Gastrocnemius medialis (tissue), 4 donors: ENCODE measurements around the gene ZBTB18. TPM values are rescaled to one million over a fixed set of nuclear protein-coding genes. Genes with fewer than 3 reads are reported as not detected.

ENCODE experiments used
- ATAC-seq, 2 donors: fragments of 150-250 bp; one replicate each; pipeline ENCODE4 v1.9.1; 2016
- DNase-seq, 2 donors: peaks; one replicate each; pipeline ENCODE4 v3.0.0-alpha.2; 2019
- H3K27ac ChIP-seq, 4 donors: fragments of 200-600 bp; sonication (generic); 1 replicate in 1 of 4; 2 replicates in 3 of 4; pipeline ENCODE4 v1.5.1; 2016 to 2018; ENCODE audit warnings: mild to moderate bottlenecking in 2 of 4, moderate library complexity in 1 of 4
- H3K27me3 ChIP-seq, 3 donors: fragments of 200-600 bp; sonication (generic) in 2 of 3; 1 replicate in 1 of 3; 2 replicates in 2 of 3; pipeline versions ENCODE4 v1.5.1 to v1.6.0; 2016 to 2019; ENCODE audit warnings: mild to moderate bottlenecking in 1 of 3, moderate library complexity in 1 of 3
- H3K36me3 ChIP-seq, 2 donors: fragments of 200-600 bp; sonication (generic) in 1 of 2; one replicate each; pipeline ENCODE4 v1.5.1; 2017 to 2018
- H3K4me1 ChIP-seq, 2 donors: fragments of 200-600 bp; sonication (generic) in 1 of 2; one replicate each; pipeline ENCODE4 v1.5.1; 2016 to 2017; ENCODE audit warnings: mild to moderate bottlenecking in 2 of 2
- H3K4me3 ChIP-seq, 4 donors: fragments of 200-600 bp; sonication (generic) in 3 of 4; 1 replicate in 1 of 4; 2 replicates in 3 of 4; pipeline ENCODE4 v1.5.1; 2016 to 2019; ENCODE audit warnings: mild to moderate bottlenecking in 2 of 4
- H3K9me3 ChIP-seq, 3 donors: fragments of 200-600 bp; sonication (generic) in 2 of 3; 1 replicate in 1 of 3; 2 replicates in 2 of 3; pipeline ENCODE4 v1.5.1; 2016 to 2019
- CTCF ChIP-seq, 5 experiments: fragments of 450-650 bp in 3 of 5; fragments of 200-600 bp in 2 of 5; sonication (generic) in 2 of 5; IDR thresholded peaks in 4 of 5; conservative IDR thresholded peaks in 1 of 5; 1 replicate in 4 of 5; 2 replicates in 1 of 5; pipeline ENCODE4 v1.5.1; 2016 to 2019; ENCODE audit warnings: antibody characterized with exemption in 5 of 5, mild to moderate bottlenecking in 3 of 5, moderate library complexity in 3 of 5
- POLR2A ChIP-seq, 2 donors: fragments of 450-650 bp; IDR thresholded peaks; one replicate each; pipeline ENCODE4 v1.6.1; 2017; ENCODE audit warnings: antibody characterized with exemption in 2 of 2, mild to moderate bottlenecking in 2 of 2, moderate library complexity in 2 of 2
- in situ Hi-C, 4 donors: fragments of 200-750 bp; cut with MboI; loops; one replicate each; pipeline versions ENCODE4 v1.15.0 to v1.8.0; 2017; ENCODE audit warnings: low sequenced_read_pairs in 4 of 4
- intact Hi-C: fragments of 100-400 bp; cut with DNase I; formaldehyde crosslinking; loops from one replicate; pipeline ENCODE4 v1.15.1; 2023; ENCODE audit warnings: low total_unique reads
- total RNA-seq, 4 donors: library from RNA; depleted of rRNA; stranded (reverse); fragments of >200 nt; gene quantifications; one replicate each; pipeline versions ENCODE4 v1.1.0 to v1.2.3, GENCODE V29; 2016

ZBTB18 gene
- total RNA-seq, 4 donors from 2014 or later, result 48.2 to 60.7 (median 55.5) TPM

GRCh38 chr1:244064621-244065020 lies 13.5 kb downstream of the ZBTB18 start:
- ATAC-seq (no peak), DNase-seq (no peak)
- intact Hi-C loops, result no loop called here
- TF ChIP-seq CTCF (IDR thresholded peaks at IDR 0.05 in 4 of 5, conservative IDR thresholded peaks at IDR 0.05 in 1 of 5) (no peak), POLR2A (IDR thresholded peaks at IDR 0.05) (no peak)
- H3K4me3 ChIP-seq, result no peak overlapping the region
- H3K9me3 ChIP-seq, result no peaks in the 10 kb centered on the region
- no peaks in the 10 kb centered on the region for H3K4me1 ChIP-seq
- H3K36me3 ChIP-seq, result no peaks in the 10 kb centered on the region
- H3K27me3 ChIP-seq, result no peaks in the 10 kb centered on the region
- no peak overlapping the region for H3K27ac ChIP-seq
- in situ Hi-C loops, result loop anchor here in 1 of 4 donors (25.0 kb wide), 1 partner anchor 173 kb away; no protein-coding TSS in a partner anchor

- Histone ChIP-seq H3K27me3 (no peaks in the 10 kb centered on the region), H3K4me3 (no peak overlapping the region), H3K27ac (no peak overlapping the region), H3K9me3 (no peaks in the 10 kb centered on the region), H3K36me3 (no peaks in the 10 kb centered on the region), H3K4me1 (no peaks in the 10 kb centered on the region)
- ATAC-seq (no peak), DNase-seq (no peak)
- in situ Hi-C loops (loop anchor here in 1 of 4 donors (25.0 kb wide), 1 partner anchor 172 kb away; no protein-coding TSS in a partner anchor), intact Hi-C loops (no loop called here)
- no peak for TF ChIP-seq CTCF (IDR thresholded peaks at IDR 0.05 in 4 of 5, conservative IDR thresholded peaks at IDR 0.05 in 1 of 5)
- TF ChIP-seq POLR2A (IDR thresholded peaks at IDR 0.05), result no peak
These were observed 14.1 kb downstream of the ZBTB18 start for GRCh38 chr1:244065063-244065793.

- Histone ChIP-seq H3K27ac (no peak overlapping the region), H3K9me3 (no peaks in the 10 kb centered on the region), H3K36me3 (no peaks in the 10 kb centered on the region), H3K4me1 (no peaks in the 10 kb centered on the region), H3K4me3 (no peak overlapping the region), H3K27me3 (no peaks in the 10 kb centered on the region)
- ATAC-seq (no peak), DNase-seq (no peak)
- TF ChIP-seq POLR2A (IDR thresholded peaks at IDR 0.05) (no peak), CTCF (IDR thresholded peaks at IDR 0.05 in 4 of 5, conservative IDR thresholded peaks at IDR 0.05 in 1 of 5) (no peak)
- intact Hi-C loops, result no loop called here
- in situ Hi-C loops, result loop anchor here in 1 of 4 donors (25.0 kb wide), 1 partner anchor 171 kb away; no protein-coding TSS in a partner anchor
These were observed 14.9 kb downstream of the ZBTB18 start for GRCh38 chr1:244065960-244066388.

GRCh38 chr1:244066954-244067716 lies 16.1 kb downstream of the ZBTB18 start:
- no peaks in the 10 kb centered on the region for H3K4me1 ChIP-seq
- intact Hi-C loops, result no loop called here
- no peak overlapping the region for H3K4me3 ChIP-seq
- no peaks in the 10 kb centered on the region for H3K36me3 ChIP-seq
- TF ChIP-seq CTCF (IDR thresholded peaks at IDR 0.05 in 4 of 5, conservative IDR thresholded peaks at IDR 0.05 in 1 of 5) (no peak), POLR2A (IDR thresholded peaks at IDR 0.05) (no peak)
- in situ Hi-C loops, result loop anchor here in 1 of 4 donors (25.0 kb wide), 1 partner anchor 170 kb away; no protein-coding TSS in a partner anchor
- no peaks in the 10 kb centered on the region for H3K27me3 ChIP-seq
- ATAC-seq (no peak), DNase-seq (no peak)
- H3K27ac ChIP-seq, result no peak overlapping the region
- H3K9me3 ChIP-seq, result no peaks in the 10 kb centered on the region
